HG03039 (cell line): ENCODE measurements around the gene NPLOC4.

Experiments
- ATAC-seq: cut with Tn5 transposase; IDR thresholded peaks from one replicate; pipeline ENCODE4 v1.9.1; 2021; ENCODE audit warnings: mild to moderate bottlenecking, moderate library complexity; ENCODE audit not compliant: unreplicated experiment

The NPLOC4 gene

GRCh38 chr17:81509972-81510784 lies 126.7 kb downstream of the NPLOC4 start:
- no peak for ATAC-seq

GRCh38 chr17:81509207-81509971 lies 127.5 kb downstream of the NPLOC4 start:
- no peak for ATAC-seq

GRCh38 chr17:81508639-81509206 lies 128.2 kb downstream of the NPLOC4 start:
- ATAC-seq = no peak
